AG09319 (cell line): ENCODE measurements around the gene RAD51B.

Experiments
- DNase-seq: peaks from one replicate; pipeline ENCODE4 v3.0.0-alpha.2; 2010; ENCODE audit warnings: low read depth; ENCODE audit errors: extremely low read depth
- CTCF ChIP-seq: IDR thresholded peaks from 2 replicates; pipeline ENCODE4 v1.5.1; 2011; ENCODE audit warnings: low read depth, mild to moderate bottlenecking, inconsistent platforms, low read length, moderate library complexity

The RAD51B gene

GRCh38 chr14:68674538-68675232 lies 855.1 kb downstream of the RAD51B start:
- DNase-seq: no peak
- no peak for TF ChIP-seq CTCF

GRCh38 chr14:68675233-68675577 lies 855.6 kb downstream of the RAD51B start:
- DNase-seq: no peak
- TF ChIP-seq CTCF: no peak

- no peak for TF ChIP-seq CTCF
- DNase-seq: no peak
Measured at GRCh38 chr14:68676511-68676943, 856.9 kb downstream of the RAD51B start.

GRCh38 chr14:68677476-68677875 lies 857.9 kb downstream of the RAD51B start:
- DNase-seq: no peak
- TF ChIP-seq CTCF: no peak

- DNase-seq: no peak
- TF ChIP-seq CTCF: no peak
Measured at GRCh38 chr14:68677901-68678300, 858.3 kb downstream of the RAD51B start.

- no peak for TF ChIP-seq CTCF
- DNase-seq: no peak
Measured at GRCh38 chr14:68678471-68678870, 858.9 kb downstream of the RAD51B start.

- TF ChIP-seq CTCF: no peak
- no peak for DNase-seq
Measured at GRCh38 chr14:68679301-68679700, 859.7 kb downstream of the RAD51B start.
